HG03520 (cell line): Measurements from ENCODE around the gene KSR2.

Experiments
- ATAC-seq: cut with Tn5 transposase; IDR thresholded peaks from one replicate; pipeline ENCODE4 v1.9.1; 2021; ENCODE audit warnings: mild to moderate bottlenecking, moderate library complexity; ENCODE audit not compliant: unreplicated experiment

KSR2 gene

DNA sequence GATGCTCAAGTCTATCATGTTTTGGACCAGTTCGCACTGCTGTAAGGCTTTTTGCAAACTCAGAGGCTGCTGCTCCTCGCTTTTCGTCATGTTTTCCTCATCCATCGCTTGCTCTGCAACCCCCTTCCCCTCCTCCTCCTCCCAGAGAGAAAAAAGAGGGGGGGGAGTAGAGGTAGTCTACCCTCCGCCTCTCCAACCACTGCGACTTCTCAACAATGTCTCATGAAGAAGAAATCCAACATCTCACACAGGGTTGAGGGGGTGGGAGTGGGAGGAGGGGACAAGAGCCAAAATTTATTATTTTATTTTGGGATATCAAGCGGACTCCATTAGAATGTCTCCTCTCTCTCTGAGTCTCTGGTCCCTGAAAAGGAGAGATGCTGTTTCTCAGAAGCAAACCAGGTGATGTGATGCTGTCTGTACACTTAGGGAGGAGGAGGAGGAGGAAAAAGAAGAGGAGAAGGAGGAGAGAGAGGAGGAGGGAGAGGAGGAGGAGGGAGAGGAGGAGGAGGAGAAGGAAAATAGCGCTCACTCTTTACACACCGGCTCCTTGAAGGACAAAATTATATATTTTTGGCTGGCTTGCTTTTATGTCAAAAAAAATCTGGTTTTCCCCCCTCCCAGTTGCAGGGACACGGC lies 520 bp downstream of the KSR2 start:
- ATAC-seq, result no peak

DNA sequence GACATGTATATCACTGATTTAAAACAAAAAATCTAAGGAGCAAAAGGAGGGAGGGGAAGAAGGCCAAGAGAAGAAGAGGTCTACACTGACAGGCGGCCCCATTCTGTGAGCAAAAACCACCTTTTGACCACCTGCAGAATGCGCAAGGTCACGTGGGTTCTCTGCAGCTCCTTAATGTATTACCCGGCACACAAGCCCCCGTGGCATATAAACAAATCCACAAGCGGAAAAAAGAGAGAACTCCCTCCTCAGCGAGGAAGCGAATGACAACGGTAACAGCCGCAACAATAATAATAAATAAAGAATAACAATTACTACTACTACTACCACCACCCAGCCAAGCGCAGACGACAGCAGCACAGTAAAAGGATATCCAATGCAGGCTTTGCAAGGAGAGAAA lies 1.3 kb downstream of the KSR2 start:
- ATAC-seq, result no peak

DNA sequence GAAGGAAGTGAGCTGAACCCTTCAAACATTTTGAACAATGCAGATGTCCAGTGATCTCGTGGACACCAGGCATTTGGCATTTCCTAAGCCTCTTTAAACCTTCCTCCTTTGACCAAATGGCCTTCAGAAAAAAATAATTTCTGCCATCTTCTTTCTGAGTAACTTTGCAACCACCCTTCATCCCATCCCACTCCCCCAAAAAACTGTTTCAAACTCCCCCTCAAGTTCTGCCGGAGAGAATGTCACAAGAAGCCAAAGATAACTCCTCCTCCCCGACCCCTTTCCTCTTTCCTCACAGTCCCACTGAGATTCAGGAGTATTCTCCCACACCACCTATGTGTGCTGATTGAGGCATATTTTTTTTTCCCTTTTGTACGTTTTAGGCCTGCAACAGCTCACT lies 1.7 kb downstream of the KSR2 start:
- no peak for ATAC-seq

DNA sequence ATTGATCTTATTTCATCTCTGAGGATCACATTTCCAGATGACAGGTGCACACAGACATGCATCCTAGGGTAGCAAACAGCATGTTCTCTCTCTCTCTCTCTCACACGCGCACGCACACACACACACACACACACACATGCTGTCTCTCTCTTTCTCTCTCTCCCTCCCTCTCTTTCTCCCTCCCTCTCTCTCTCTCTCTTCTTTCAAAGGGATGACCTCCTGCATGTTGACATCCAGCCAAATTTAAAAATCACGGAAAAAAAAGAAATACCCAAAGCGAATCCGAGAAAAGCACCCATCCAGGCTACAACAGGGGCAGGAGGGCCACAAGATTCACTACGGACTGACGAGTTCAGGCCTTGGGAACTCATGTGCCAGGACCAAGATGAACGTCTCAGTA lies 2.3 kb downstream of the KSR2 start:
- ATAC-seq, result no peak

DNA sequence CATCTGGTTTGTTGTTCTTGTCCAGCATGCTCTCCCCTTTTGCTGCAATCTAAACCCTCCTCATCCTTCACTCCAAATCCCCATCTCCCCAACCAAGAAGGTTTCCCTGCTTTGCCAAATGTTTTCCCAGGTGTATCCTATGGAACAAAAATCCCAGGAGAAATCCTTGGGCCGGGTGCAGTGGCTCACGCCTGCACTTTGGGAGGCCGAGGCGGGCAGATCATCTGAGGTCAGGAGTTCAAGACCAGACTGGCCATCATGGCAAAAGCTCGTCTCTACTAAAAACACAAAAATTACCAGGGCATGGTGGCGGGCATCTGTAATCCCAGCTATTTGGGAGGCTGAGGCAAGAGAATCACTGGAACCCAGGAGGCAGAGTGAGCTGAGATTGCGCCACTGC lies 5.0 kb downstream of the KSR2 start:
- no peak for ATAC-seq

DNA sequence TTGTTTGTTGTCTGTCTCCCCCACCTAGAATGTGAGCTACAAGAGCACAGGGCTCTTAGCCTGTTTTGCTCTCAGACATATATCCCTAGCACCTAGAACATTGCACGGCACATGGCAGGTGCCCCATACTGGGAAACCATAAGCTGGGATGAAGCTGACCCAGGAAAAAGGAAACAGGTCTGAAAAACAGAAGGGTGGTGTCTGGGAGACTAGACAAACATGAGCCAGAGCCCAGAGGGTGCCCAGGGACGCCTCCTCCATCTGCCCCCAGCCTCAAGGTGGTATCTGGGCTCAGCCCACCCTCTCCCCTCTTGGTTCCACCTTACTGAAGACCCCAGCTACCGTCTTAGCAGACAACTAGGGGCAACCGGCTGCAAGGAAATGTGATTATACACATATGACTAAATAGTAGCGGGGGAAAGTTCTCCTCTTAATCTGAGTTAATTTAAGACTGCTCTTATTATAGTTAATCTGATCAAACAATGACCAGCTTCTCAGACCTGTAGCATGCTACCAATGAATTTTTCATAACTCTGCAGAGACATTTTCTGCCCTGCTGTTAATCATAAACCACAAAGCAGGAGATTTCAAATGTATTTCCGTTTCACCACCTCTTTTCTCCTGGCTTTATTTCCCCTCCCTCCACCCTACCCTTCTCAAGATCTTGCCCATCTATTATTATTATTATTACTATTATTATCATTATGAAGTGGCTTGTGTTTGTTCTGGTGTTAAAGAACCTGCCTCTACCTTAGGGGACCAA lies 31.9 kb downstream of the KSR2 start:
- ATAC-seq, result no peak

DNA sequence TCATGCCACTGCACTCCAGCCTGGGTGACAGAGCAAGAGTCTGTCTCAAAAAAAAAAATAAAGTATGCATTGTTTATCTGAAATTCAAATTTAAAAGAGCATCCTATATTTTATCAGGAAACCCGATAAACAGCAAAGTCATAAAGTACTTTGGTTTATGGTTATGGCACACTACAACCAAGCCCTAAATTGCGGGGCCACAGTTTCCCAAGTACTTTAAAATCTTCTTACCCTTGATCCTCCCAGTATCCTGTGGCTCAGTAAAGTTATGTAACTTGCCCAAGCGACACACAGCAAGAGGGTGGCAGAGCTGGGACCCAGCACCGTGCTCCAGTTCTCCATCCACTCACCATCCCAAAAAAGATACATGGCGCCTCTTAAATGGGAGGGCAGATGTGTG lies 35.2 kb downstream of the KSR2 start:
- ATAC-seq, result no peak

DNA sequence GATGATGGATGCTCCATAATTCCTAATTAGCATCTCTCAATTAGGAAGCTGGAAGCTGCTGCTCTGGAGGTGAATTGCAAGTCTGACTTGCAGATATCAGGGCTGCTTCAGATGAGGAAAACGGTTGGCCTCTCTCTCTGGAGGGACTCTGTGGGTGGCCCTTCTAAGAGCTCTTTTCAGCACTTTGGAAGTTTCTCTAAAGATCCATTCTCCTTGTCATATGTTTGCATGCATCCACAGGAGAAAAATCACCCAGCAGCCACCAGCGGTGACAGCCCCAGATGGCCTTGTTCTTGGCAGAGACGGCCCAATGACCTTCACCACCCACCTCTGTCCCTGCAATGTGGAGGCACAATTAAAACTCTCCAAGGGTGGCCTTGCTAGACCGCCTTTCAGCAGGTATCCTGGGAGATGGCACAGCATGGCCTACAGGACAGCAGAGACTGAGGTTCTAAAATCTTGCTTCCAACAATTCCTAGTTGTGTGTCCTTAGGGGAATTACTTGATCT lies 42.3 kb downstream of the KSR2 start:
- ATAC-seq, result no peak

DNA sequence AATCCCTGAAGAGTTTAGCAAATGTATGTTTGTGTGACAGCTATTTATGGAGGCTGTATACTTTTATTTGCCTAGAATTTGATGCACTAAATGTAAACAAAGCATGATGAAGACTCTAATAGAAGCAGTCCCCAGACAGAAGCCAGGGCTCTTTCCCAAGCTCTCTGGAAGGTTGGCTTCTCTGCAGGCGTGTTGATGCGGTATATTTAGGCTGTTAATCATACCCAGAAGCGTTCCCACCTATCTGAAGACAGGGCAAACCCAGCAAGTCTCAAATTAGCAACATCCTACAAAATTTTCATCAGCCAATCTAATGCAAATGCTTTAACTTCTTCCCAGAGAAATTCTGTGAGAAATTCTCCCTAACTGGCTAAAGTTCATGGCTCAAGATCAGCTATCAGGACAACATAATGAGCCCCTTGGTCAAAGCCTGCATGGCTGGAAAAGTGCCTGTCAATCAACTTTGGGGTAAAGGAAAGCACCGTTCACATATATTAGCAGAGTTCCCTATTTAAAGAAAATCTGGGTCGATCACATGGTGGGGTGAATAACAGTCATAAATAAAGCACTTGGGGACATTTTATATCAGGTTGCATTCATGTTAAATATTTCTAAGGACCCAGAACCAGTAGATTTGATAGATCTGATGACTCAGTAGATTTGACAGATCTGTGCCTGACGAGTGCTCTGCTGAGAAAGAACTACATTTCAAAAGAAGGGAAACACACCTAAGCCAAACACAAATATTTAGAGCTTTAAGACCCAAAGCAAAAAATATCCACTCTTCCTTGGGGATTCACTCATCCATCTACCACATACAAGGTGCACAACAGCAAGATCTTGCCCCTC lies 46.6 kb downstream of the KSR2 start:
- no peak for ATAC-seq

DNA sequence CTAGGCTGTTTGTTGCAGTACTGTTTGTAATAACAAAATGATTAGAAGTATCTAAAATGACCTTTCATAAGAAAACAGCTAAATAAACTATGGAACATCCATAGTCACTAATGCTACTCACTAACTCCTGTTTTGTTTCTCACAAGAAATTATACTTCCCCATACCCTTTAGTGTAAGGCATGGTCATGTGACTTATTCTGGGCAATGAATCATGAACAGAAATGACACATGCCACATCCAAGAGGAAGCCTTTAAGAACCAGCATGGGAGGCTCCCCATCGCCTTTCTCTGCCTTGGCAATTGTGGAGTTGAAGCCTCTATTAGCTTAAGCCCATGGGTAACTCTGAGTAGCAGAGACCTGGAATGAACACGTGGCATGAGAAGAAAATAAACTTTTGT lies 49.3 kb downstream of the KSR2 start:
- no peak for ATAC-seq

DNA sequence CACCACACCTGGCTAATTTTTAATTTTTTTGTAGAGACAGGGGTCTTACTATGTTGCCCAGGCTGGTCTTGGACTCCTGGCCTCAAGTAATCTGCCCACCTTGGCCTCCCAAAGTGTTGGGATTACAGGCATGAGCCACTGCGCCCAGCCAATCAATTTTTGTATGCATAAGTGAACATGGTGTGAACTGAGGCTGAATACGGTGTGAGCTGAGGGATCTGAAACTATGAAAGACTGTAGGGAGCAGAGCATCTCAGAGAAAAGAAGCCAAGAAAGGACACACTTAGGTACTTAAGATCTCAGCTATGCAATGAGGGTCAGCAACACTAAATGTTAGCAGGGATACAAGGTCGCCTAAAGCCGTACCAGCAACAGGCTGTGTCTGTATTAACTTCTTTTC lies 54.1 kb downstream of the KSR2 start:
- no peak for ATAC-seq

DNA sequence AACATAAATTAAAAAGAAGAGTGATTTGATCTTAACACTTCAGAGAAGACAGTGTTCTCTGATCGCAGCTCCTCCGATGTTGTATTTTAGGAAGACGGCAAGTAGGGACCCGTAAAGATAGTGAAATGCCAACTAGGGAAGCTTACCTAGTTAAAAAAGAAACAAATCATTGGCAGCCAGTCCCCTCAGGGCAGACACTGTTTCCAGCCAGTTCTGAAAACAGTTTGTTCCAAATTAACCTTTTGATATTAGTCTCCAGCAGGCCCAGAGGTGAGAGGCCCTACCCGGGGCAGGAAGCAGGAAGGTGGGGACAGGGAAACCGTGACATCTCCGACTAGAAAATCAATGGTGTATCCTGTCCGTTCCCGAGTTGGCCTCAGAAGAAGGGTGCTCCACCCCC lies 56.0 kb downstream of the KSR2 start:
- no peak for ATAC-seq

DNA sequence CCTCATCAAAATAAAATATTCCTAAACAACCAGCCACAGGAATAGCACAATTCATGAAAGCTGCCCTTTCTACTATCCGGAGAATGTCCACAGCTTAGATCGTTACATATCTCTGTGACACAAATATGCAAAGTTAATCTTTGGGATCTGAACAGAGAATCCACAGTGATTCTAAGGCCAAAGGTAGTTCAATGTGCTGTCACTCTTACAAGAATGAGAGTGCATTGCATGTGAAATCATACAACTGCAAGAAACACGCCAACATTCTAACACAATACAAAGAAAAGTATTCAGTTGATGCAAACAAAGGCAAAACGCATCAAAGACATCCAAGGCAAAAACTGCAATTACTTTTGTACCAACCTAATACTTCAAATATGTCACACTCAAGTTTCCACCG lies 60.4 kb downstream of the KSR2 start:
- no peak for ATAC-seq

DNA sequence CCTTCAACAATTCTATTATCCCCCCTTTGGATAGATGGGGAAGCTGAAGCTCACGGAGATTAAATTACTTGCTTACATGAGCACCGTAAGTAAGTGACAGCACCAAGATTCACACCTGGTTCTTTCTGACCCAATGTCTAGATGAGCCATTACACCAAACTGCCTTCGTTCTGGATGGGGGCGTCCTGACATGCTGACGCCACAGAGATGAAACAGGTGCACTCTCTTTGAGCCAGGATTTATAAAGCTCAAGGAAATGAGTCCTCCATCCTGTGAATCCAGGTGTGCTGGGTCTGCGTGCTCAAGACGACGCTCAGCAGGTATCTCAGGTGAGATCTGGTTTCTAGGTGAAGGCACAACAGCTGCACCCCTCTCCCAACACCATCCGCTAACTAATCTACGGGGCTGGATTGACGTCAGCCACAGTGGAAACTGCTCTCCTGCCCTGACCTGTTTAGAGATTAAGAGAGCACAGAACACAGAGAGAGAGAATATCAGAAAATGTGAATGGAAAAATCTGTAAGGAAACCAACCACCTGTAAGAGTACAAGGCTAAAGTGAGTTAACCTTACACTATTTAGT lies 61.6 kb downstream of the KSR2 start:
- ATAC-seq, result no peak

DNA sequence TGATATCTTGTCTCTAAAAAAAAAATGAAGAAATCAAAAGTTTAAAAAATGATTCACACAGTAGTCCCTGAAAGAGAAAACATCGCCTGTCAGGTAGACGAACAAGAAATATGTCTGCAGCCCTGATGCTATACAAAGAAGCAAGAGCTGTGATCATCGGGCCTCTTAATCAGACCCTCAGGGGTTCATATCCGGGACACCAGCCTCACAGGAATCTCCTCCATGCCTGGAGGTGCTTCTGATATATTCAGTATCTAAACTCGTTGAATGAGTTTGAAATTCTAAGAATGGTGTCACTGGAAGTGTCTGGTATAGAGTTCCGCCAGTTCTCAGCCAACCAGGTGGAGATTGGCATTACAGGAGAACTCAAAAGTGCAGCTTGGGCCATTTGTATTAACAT lies 64.7 kb downstream of the KSR2 start:
- ATAC-seq, result no peak

DNA sequence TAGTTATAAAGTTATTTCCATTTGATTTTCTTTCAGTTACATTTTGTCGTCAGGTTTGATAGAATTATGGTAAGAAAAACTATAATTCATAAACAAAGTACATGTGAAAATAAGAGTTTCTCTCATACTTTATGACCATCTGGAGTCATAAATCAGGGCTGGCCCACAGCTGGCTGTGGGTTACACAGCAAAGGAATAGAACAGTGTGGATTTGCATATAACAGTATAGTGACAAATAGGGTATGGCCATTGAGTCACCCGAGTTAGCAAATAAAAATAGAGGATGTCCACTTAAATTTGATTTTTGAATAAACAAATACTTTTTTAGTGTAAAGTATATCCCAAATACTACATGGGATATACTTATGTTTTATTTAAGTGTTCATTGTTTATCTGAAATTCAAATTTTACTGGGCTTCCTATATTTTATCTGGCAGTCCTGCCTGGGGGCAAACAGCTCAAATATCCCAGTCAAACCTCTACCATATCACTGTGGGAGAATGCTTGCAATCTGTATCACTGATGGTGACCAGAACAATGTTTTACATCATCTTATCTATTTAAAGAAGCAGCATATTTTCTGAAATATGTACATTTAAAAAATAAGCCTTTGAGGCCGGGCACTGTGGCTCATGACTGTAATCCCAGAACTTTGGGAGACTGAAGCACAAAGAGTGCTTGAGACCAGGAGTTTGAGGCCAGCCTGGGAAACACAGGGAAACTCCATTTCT lies 65.5 kb downstream of the KSR2 start:
- no peak for ATAC-seq

DNA sequence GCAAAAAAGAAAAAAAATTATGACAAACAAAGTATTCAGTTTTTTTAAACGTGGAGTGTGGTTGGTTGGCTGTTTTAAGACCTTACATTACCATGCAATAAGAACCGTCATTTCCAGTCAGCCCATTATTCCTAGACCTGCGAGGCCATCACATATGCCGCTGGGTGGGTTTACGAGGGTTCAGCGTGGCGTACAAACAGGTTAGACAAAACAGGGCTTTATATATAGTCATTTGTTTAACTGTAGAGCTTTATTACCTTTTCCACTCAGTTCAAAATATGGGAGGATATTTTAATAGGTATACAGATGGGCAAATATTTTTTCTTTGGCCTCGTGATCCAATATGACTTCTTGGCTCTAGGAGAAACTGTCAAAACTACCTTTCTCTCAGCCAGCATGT lies 67.2 kb downstream of the KSR2 start:
- ATAC-seq, result no peak

DNA sequence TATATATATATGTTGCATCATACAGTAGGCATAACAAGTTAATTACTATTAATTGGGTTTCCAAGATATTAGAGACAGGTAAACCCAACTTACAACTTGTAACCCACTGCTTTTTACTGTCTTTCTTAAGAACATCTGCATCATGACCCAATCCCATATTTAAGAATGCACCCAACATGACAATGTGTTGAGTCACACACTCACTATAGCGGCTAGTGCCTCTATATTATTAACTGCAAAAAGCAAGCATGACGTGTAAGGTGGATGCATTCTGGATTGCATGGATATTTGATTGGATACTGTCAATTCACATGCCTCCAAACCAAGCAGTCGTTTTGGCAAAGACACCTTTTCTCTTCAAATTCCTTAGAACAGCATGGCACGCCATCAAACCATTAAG lies 68.2 kb downstream of the KSR2 start:
- ATAC-seq, result no peak

DNA sequence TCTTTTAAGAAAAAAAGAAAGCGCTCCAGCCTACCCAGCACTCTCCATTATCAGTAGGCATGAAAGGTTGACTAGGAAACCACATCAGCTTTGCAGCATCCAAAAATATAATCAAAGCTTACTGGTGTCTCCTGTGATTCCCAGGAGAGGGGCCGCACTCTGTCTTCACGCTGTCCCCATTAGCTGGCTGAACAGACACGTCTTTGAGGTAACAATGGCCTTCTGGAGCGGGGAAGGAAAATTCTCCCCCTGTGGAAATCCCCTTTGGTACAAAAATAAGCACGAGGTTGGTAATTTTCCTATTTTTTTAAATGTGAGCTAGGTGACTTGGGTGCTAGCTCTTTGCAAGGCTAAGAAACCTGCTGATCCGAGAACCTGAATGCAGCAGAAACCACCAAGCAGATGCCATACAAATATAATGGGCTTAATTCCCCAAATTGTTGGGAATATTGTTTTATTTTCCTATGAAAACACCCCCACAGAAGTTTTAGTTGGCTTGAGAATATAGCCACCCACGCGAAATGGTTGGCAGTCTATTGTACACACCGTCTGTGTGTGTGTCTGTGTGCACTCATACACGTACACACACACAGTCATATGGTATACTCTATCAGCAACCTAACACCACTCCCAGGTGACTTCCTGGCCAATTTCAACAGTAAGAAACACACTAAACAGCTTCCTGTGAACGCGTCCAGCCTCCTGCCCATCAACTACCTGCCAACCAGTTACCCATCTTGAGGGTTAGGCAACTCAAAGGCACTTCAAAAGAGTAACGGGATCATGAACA lies 71.2 kb downstream of the KSR2 start:
- no peak for ATAC-seq

DNA sequence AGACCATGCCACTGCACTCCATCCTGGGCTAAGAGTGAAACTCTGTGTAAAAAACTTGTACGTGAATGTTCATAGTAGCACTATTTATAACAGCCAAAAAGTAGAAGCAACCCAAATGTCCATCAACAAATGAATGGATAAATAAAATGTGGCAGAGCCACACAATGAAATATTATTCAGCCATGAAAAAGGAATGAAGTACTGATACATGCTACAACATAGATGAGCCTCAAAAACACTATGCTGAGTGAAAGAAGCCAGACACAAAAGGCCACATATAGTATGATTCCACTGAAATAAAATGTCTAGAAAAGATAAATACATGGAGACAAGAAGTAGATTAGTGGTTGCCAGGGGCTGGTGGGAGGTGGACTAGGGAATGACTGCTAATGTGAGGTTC lies 72.8 kb downstream of the KSR2 start:
- no peak for ATAC-seq
